Gastroesophageal sphincter (tissue), 4 donors: Measurements from ENCODE around the gene ITM2C. TPM values are rescaled to one million over a fixed set of nuclear protein-coding genes. Genes with fewer than 3 reads are reported as not detected.

Source experiments
- ATAC-seq: fragments of 150-250 bp; one replicate; pipeline ENCODE4 v1.9.1; 2016; ENCODE audit warnings: mild to moderate bottlenecking, moderate library complexity
- H3K27ac ChIP-seq, 4 donors: fragments of 200-600 bp; sonication (generic) in 3 of 4; 1 replicate in 3 of 4; 2 replicates in 1 of 4; pipeline ENCODE4 v1.5.1; 2016 to 2019
- H3K27me3 ChIP-seq: fragments of 200-600 bp; sonication (generic); one replicate; pipeline ENCODE4 v1.5.1; 2019
- H3K36me3 ChIP-seq, 2 donors: fragments of 200-600 bp; sonication (generic); one replicate each; pipeline ENCODE4 v1.5.1; 2019; ENCODE audit warnings: control low read depth in 1 of 2
- H3K4me1 ChIP-seq, 3 donors: fragments of 200-600 bp; sonication (generic); 1 replicate in 2 of 3; 2 replicates in 1 of 3; pipeline ENCODE4 v1.5.1; 2016 to 2019; ENCODE audit warnings: control low read depth in 2 of 3
- H3K4me3 ChIP-seq, 2 donors: fragments of 200-600 bp; sonication (generic); one replicate each; pipeline ENCODE4 v1.5.1; 2019; ENCODE audit warnings: mild to moderate bottlenecking in 1 of 2, moderate library complexity in 1 of 2
- H3K9me3 ChIP-seq, 3 donors: fragments of 200-600 bp; sonication (generic); one replicate each; pipeline ENCODE4 v1.5.1; 2017 to 2019; ENCODE audit warnings: control low read depth in 2 of 3
- EP300 ChIP-seq: sonication (generic); formaldehyde crosslinking; IDR thresholded peaks from one replicate; pipeline ENCODE4 v1.6.1; 2017; ENCODE audit warnings: antibody characterized with exemption, mild to moderate bottlenecking
- POLR2A ChIP-seq, 2 donors: fragments of 450-650 bp; IDR thresholded peaks; one replicate each; pipeline ENCODE4 v1.6.1; 2017; ENCODE audit warnings: antibody characterized with exemption in 2 of 2, mild to moderate bottlenecking in 2 of 2, moderate library complexity in 1 of 2
- POLR2AphosphoS5 ChIP-seq: sonication (generic); formaldehyde crosslinking; IDR thresholded peaks from one replicate; pipeline ENCODE4 v1.6.1; 2017; ENCODE audit warnings: antibody characterized with exemption
- WGBS, 2 donors: methylation state at CpG; one replicate each; pipeline ENCODE4 v1.1.5; 2018; ENCODE audit warnings: low coverage in 1 of 2; 5-methylcytosine and 5-hydroxymethylcytosine counted together
- total RNA-seq, 4 donors: library from RNA; depleted of rRNA; stranded (reverse); fragments of >200 nt; gene quantifications; one replicate each; pipeline ENCODE4 v1.1.0, GENCODE V29; 2016
- TF ChIP-seq, protein P1 (sequence below), 4 experiments: fragments of 200-600 bp in 2 of 4; fragments of 450-650 bp in 2 of 4; sonication (generic) in 1 of 4; IDR thresholded peaks; one replicate each; pipeline ENCODE4 v1.5.1; 2017 to 2019; ENCODE audit warnings: antibody characterized with exemption in 4 of 4, mild to moderate bottlenecking in 2 of 4, moderate library complexity in 2 of 4

The ITM2C gene, protein sequence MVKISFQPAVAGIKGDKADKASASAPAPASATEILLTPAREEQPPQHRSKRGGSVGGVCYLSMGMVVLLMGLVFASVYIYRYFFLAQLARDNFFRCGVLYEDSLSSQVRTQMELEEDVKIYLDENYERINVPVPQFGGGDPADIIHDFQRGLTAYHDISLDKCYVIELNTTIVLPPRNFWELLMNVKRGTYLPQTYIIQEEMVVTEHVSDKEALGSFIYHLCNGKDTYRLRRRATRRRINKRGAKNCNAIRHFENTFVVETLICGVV
- 100 to 1,000 TPM in 1 of 4 donors, 10 to 100 TPM in 3; 70.2 to 141 (median 84.0) TPM for total RNA-seq

DNA sequence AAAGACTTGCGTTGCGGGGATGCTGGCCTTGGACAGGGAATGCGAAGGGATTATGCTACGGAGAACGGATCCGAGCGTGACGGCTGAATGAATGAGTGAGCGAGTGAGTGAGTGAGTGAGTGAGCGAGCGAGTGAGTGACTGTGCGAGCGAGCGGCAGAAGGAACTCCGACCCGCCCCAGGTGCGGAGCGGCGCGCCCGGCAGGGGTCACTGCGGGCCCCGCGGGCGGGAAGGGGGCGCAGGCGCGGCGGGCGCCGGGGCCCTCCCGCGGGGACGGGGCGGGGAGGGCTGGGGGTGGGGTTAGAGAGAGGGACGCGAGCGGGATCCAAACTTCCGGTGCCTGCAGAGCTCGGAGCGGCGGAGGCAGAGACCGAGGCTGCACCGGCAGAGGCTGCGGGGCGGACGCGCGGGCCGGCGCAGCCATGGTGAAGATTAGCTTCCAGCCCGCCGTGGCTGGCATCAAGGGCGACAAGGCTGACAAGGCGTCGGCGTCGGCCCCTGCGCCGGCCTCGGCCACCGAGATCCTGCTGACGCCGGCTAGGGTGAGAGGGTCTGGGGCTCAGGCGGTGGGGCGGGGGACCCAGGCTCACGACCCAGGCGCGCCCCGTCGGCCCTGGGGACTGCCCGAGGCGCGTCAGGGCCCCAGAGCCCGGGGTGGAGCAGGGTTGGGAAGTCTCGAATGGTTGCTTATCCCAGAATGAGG is at the start of gene ITM2C:
Gene ITM2C (plus strand): TSS at position 338 of the 702 bp plus-strand sequence. CDS start 84 bp downstream, at position 422.
- H3K4me3 ChIP-seq = peak within 1 kb of the TSS; percentile 54 to 89
- H3K4me1 ChIP-seq = peaks cover 0 to 56% (median 26%) of the 10 kb centered on the region in 3 donors
- TF ChIP-seq POLR2AphosphoS5 (peak; percentile 40), POLR2A (IDR thresholded peaks at IDR 0.05) (no peak), EP300 (no peak)
- TF ChIP-seq, protein P1, sequence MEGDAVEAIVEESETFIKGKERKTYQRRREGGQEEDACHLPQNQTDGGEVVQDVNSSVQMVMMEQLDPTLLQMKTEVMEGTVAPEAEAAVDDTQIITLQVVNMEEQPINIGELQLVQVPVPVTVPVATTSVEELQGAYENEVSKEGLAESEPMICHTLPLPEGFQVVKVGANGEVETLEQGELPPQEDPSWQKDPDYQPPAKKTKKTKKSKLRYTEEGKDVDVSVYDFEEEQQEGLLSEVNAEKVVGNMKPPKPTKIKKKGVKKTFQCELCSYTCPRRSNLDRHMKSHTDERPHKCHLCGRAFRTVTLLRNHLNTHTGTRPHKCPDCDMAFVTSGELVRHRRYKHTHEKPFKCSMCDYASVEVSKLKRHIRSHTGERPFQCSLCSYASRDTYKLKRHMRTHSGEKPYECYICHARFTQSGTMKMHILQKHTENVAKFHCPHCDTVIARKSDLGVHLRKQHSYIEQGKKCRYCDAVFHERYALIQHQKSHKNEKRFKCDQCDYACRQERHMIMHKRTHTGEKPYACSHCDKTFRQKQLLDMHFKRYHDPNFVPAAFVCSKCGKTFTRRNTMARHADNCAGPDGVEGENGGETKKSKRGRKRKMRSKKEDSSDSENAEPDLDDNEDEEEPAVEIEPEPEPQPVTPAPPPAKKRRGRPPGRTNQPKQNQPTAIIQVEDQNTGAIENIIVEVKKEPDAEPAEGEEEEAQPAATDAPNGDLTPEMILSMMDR (IDR thresholded peaks at IDR 0.05) = peak in 2 of 4 experiments; percentile 20 to 56
- H3K9me3 ChIP-seq = no peaks in the 10 kb centered on the region
- 0 to 1% methylated on average over 16 to 21 of the region's 76 CpGs for WGBS, 2 donors
- H3K27me3 ChIP-seq = no peaks in the 10 kb centered on the region
- ATAC-seq = peak; percentile 85
- H3K27ac ChIP-seq = peak within 1 kb of the TSS in 3 of 4 donors; percentile 77 to 85 (median 80)
- no peaks in the 10 kb centered on the region for H3K36me3 ChIP-seq

DNA sequence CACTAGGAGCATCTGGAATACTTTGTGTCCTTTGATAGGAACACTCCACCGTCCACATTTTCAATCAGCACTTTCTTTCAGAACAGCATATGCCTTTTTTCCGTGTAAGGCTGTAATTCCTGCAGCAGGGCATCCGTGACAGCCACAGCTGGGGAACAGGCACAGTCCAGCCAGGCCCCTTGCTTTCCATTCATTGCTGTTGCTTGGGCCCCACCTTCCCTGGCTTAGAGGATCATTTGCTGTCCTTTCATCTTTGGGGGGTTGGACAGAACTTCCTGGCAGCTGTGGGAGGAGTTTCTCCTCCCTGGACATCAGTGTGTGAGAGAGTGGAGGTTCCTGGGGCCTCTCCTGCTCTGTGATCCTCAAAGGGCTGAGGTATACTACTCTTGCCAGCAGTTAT is 49.7 kb upstream of the ITM2C start:
- H3K9me3 ChIP-seq = no peaks in the 10 kb centered on the region

DNA sequence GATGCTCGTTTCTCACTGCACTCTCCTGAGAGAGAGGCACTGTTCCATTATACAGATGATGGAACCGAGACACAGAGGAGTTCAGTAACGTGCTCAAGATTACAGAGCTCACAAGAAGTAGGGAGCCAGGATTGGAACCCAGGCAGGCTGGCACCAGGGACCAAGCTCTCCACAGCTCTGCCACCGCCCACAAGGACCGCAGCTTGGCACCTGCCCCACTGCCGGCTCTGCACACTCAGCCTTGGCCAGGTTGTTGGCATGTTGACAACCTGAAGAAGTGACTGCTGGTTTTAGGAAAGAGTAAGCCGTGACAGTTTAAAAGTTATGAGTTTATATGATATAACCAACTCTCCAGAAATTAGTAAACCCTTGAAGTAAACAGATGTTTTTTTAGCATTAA is 48.0 kb upstream of the ITM2C start:
- H3K27me3 ChIP-seq = no peaks in the 10 kb centered on the region
- H3K4me3 ChIP-seq = no peak overlapping the region
- ATAC-seq = no peak
- WGBS, 2 donors = 50 to 59% methylated on average over 2 to 4 of the region's 7 CpGs
- no peaks in the 10 kb centered on the region for H3K9me3 ChIP-seq
- H3K27ac ChIP-seq = no peak overlapping the region
- TF ChIP-seq, protein P1 (IDR thresholded peaks at IDR 0.05) = no peak
- TF ChIP-seq POLR2AphosphoS5 (no peak), POLR2A (IDR thresholded peaks at IDR 0.05) (no peak), EP300 (no peak)
- peaks cover 0 to 10% (median 0%) of the 10 kb centered on the region in 3 donors for H3K4me1 ChIP-seq
- peaks cover 0 to 64% of the 10 kb centered on the region in 2 donors for H3K36me3 ChIP-seq

More for the DNA sequence above, 49.7 kb upstream of the ITM2C start:
- H3K36me3 ChIP-seq = peaks cover 0 to 80% of the 10 kb centered on the region in 2 donors
- ATAC-seq = no peak
- WGBS, 2 donors = 60 to 61% methylated on average over 1 to 3 of the region's 3 CpGs
- H3K4me3 ChIP-seq = no peak overlapping the region
- TF ChIP-seq EP300 (no peak), POLR2AphosphoS5 (no peak), POLR2A (IDR thresholded peaks at IDR 0.05) (no peak)
- TF ChIP-seq, protein P1 (IDR thresholded peaks at IDR 0.05) = no peak
- H3K4me1 ChIP-seq = peaks cover 0 to 16% (median 0%) of the 10 kb centered on the region in 3 donors
- no peak overlapping the region for H3K27ac ChIP-seq
- no peaks in the 10 kb centered on the region for H3K27me3 ChIP-seq

DNA sequence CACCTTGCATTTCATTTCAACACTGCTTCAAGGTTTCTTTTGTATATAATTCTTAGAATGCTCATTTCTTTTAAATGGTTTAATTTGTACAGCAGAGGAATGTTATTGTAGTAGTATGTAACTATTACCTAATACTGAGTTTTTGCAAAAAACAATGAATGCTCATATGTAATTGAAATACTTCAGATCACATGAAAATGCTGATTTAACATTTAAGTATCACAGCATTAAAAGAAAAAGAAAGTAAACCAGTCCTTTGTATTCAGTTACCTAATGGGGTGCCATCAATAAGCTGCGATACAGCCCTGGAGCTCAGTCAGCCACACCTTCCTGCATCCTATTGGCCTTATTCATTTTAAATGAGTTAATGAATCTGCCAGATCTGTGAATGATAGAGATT is 45.3 kb upstream of the ITM2C start:
- 92 to 93% methylated on average over 1 of the region's 1 CpG for WGBS, 2 donors

More for the DNA sequence above, 45.3 kb upstream of the ITM2C start:
- TF ChIP-seq EP300 (no peak), POLR2A (IDR thresholded peaks at IDR 0.05) (no peak), POLR2AphosphoS5 (no peak)
- TF ChIP-seq, protein P1 (IDR thresholded peaks at IDR 0.05) = no peak
- no peak for ATAC-seq
- Histone ChIP-seq H3K27ac (no peak overlapping the region), H3K36me3 (peaks cover 0 to 52% of the 10 kb centered on the region in 2 donors), H3K4me3 (no peak overlapping the region), H3K4me1 (peaks cover 0 to 13% (median 2%) of the 10 kb centered on the region in 3 donors), H3K9me3 (no peaks in the 10 kb centered on the region), H3K27me3 (no peaks in the 10 kb centered on the region)
